ENCODE results near the gene ARMC3. TPM values are rescaled to one million over a fixed set of nuclear protein-coding genes. Genes with fewer than 3 reads are reported as not detected.
"Not testable (repeated sequence)": the region's sequence is repeated elsewhere in the genome, so short reads cannot be mapped to it uniquely, and the experiment has no call there.

ARMC3 gene
- total RNA-seq, 4 donors from 2014 or later, result not detected

GRCh38 chr10:22895252-22895651 lies 32.6 kb upstream of the ARMC3 start:
- Histone ChIP-seq H3K4me1 (peaks cover 0 to 13% (median 4%) of the 10 kb centered on the region in 3 donors), H3K27ac (no peak overlapping the region), H3K27me3 (no peaks in the 10 kb centered on the region), H3K9me3 (peaks cover 0 to 19% (median 0%) of the 10 kb centered on the region in 3 donors), H3K36me3 (no peaks in the 10 kb centered on the region), H3K4me3 (no peak overlapping the region)
- 38% methylated on average over 1 of the region's 1 CpG; no CpG with 5 or more reads in 1 of the 2 donors for WGBS, 2 donors
- TF ChIP-seq CTCF (IDR thresholded peaks at IDR 0.05), result no peak
- TF ChIP-seq POLR2A (IDR thresholded peaks at IDR 0.05), result no peak
- DNase-seq, result no peak
- intact Hi-C loops (cut with DNase I), result no loop called here

- Histone ChIP-seq H3K4me1 (peaks cover 0 to 13% (median 4%) of the 10 kb centered on the region in 3 donors), H3K36me3 (no peaks in the 10 kb centered on the region), H3K27ac (no peak overlapping the region), H3K4me3 (no peak overlapping the region), H3K27me3 (no peaks in the 10 kb centered on the region), H3K9me3 (no peaks in the 10 kb centered on the region)
- DNase-seq, result no peak
- intact Hi-C loops (cut with DNase I), result no loop called here
- WGBS, 2 donors, result 45 to 69% methylated on average over 4 of the region's 4 CpGs
- no peak for TF ChIP-seq CTCF (IDR thresholded peaks at IDR 0.05)
- TF ChIP-seq POLR2A (IDR thresholded peaks at IDR 0.05), result no peak
Measured at GRCh38 chr10:22897371-22897770, 30.5 kb upstream of the ARMC3 start.

- WGBS, 2 donors, result 53 to 55% methylated on average over 2 of the region's 2 CpGs
Measured at GRCh38 chr10:22899307-22899706, 28.5 kb upstream of the ARMC3 start.

GRCh38 chr10:22899775-22900174 lies 28.1 kb upstream of the ARMC3 start:
- TF ChIP-seq CTCF (IDR thresholded peaks at IDR 0.05) (no peak), POLR2A (IDR thresholded peaks at IDR 0.05) (no peak)
- Histone ChIP-seq H3K4me1 (peaks cover 0 to 6% (median 0%) of the 10 kb centered on the region in 3 donors), H3K36me3 (no peaks in the 10 kb centered on the region), H3K27me3 (no peaks in the 10 kb centered on the region), H3K4me3 (no peak overlapping the region), H3K9me3 (no peaks in the 10 kb centered on the region), H3K27ac (no peak overlapping the region)
- DNase-seq, result no peak
- 70 to 85% methylated on average over 1 of the region's 1 CpG for WGBS, 2 donors
- intact Hi-C loops (cut with DNase I), result no loop called here

More at GRCh38 chr10:22899307-22899706, 28.5 kb upstream of the ARMC3 start:
- Histone ChIP-seq H3K27ac (no peak overlapping the region), H3K9me3 (no peaks in the 10 kb centered on the region), H3K36me3 (no peaks in the 10 kb centered on the region), H3K4me1 (peaks cover 0 to 11% (median 3%) of the 10 kb centered on the region in 3 donors), H3K27me3 (no peaks in the 10 kb centered on the region), H3K4me3 (no peak overlapping the region)
- TF ChIP-seq CTCF (IDR thresholded peaks at IDR 0.05), result no peak
- TF ChIP-seq POLR2A (IDR thresholded peaks at IDR 0.05), result no peak
- no peak for DNase-seq
- intact Hi-C loops (cut with DNase I), result no loop called here

GRCh38 chr10:22900841-22901601 lies 26.8 kb upstream of the ARMC3 start:
- no peak for DNase-seq
- H3K4me3 ChIP-seq, result no peak overlapping the region
- no peaks in the 10 kb centered on the region for H3K4me1 ChIP-seq
- H3K9me3 ChIP-seq, result no peaks in the 10 kb centered on the region
- H3K27ac ChIP-seq, result no peak overlapping the region
- H3K27me3 ChIP-seq, result no peaks in the 10 kb centered on the region
- TF ChIP-seq POLR2A (IDR thresholded peaks at IDR 0.05), result no peak
- TF ChIP-seq CTCF (IDR thresholded peaks at IDR 0.05), result no peak
- 54 to 70% methylated on average over 4 of the region's 4 CpGs for WGBS, 2 donors
- no peaks in the 10 kb centered on the region for H3K36me3 ChIP-seq
- intact Hi-C loops (cut with DNase I), result no loop called here

- H3K36me3 ChIP-seq; H3K27me3 ChIP-seq; DNase-seq; H3K27ac ChIP-seq; H3K4me1 ChIP-seq; intact Hi-C loops (cut with DNase I); H3K4me3 ChIP-seq; H3K9me3 ChIP-seq: not testable (repeated sequence)
- 61 to 77% methylated on average over 3 of the region's 3 CpGs for WGBS, 2 donors
Measured at GRCh38 chr10:22902147-22902546, 25.7 kb upstream of the ARMC3 start.

Measured in esophagus squamous epithelium (tissue), 5 donors.